Measurements from ENCODE around the gene NREP. TPM values are rescaled to one million over a fixed set of nuclear protein-coding genes. Genes with fewer than 3 reads are reported as not detected.
A peak's percentile ranks its signal among the peaks of the same experiment; 100 is the strongest.

The NREP gene
- total RNA-seq, 1 donor from 2014 or later = 756 TPM

DNA sequence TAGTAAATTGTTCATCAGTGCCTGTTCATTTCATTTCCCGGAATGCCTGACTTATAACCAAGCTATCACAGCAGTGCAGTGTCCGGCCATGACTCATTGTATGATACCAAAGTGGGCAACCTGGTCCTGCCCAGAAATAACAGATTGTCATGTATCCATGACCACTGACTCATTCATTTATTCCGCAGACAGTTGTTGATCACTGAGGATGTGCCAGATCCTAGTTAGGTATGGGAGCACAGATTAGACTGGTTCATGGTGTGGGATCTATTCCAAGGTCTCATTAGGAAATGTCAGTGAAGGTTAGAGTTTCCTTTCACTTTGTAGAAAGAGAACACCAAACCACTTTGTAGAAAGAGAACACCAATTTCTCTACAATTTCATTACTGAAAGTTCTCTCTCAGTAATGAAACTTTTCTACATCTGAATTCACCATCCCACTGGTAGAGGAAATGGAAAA is 8.7 kb downstream of the NREP start:
- no peak for DNase-seq (ENCODE audit: low spot score in 2 of 2, unreplicated experiment in 2 of 2)
- Mint-ChIP-seq H3K36me3 (peaks cover 46% of the 10 kb centered on the region), H3K9me3 (peaks cover 7% of the 10 kb centered on the region), H3K27ac (peak overlapping the region; percentile 69), H3K4me3 (no peak overlapping the region), H3K4me1 (peaks cover 79% of the 10 kb centered on the region), H3K27me3 (ENCODE audit: low read depth) (no peaks in the 10 kb centered on the region)
- TF ChIP-seq, protein P1, sequence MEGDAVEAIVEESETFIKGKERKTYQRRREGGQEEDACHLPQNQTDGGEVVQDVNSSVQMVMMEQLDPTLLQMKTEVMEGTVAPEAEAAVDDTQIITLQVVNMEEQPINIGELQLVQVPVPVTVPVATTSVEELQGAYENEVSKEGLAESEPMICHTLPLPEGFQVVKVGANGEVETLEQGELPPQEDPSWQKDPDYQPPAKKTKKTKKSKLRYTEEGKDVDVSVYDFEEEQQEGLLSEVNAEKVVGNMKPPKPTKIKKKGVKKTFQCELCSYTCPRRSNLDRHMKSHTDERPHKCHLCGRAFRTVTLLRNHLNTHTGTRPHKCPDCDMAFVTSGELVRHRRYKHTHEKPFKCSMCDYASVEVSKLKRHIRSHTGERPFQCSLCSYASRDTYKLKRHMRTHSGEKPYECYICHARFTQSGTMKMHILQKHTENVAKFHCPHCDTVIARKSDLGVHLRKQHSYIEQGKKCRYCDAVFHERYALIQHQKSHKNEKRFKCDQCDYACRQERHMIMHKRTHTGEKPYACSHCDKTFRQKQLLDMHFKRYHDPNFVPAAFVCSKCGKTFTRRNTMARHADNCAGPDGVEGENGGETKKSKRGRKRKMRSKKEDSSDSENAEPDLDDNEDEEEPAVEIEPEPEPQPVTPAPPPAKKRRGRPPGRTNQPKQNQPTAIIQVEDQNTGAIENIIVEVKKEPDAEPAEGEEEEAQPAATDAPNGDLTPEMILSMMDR (IDR thresholded peaks at IDR 0.05; ENCODE audit: unreplicated experiment) = no peak

DNA sequence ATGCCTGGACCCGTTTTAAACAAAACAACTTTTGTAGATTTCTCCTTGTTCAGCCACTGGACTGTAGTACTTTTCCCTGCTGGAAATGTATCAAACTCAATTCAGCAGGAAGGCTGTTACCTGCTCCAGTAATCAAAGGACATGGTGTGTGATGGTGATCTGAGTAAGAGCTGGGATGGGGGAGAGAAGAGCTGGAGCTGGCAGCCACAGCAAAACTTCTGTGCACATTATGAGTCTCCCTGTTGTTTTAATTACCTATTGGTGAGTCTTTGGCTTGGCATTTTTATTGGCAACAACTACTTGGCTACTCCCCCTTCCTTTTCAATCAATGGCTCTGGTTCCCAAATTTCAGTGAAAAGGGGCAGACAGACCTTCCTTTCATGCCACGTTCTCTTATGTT is 9.7 kb downstream of the NREP start:
- peaks cover 6% of the 10 kb centered on the region for H3K9me3 Mint-ChIP-seq
- peaks cover 40% of the 10 kb centered on the region for H3K36me3 Mint-ChIP-seq
- peak overlapping the region; percentile 69 for H3K27ac Mint-ChIP-seq
- TF ChIP-seq, protein P1 (IDR thresholded peaks at IDR 0.05; ENCODE audit: unreplicated experiment) = no peak
- DNase-seq (ENCODE audit: low spot score in 2 of 2, unreplicated experiment in 2 of 2) = no peak
- no peaks in the 10 kb centered on the region for H3K27me3 Mint-ChIP-seq (ENCODE audit: low read depth)
- H3K4me1 Mint-ChIP-seq = peaks cover 80% of the 10 kb centered on the region
- no peak overlapping the region for H3K4me3 Mint-ChIP-seq

DNA sequence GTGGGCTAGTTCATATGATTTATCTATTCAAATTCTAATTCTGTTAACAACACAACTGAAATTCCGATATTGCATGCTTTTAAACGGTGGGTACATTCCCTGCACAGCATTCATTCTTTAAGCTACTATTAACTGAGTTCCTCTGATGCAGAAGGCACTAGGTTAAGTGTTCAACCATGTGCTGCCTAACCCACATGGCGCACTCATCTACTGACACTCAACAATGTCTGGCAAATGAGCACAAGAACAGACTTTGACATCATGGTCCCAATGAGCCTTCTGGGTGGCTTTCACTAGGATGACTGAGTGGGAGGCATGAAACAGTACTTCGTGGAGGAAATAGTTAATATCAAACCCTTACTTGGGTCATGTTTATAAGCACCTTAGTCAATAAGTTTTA is 10.2 kb downstream of the NREP start:
- TF ChIP-seq, protein P1 (IDR thresholded peaks at IDR 0.05; ENCODE audit: unreplicated experiment) = no peak
- Mint-ChIP-seq H3K36me3 (peaks cover 36% of the 10 kb centered on the region), H3K4me3 (no peak overlapping the region), H3K27me3 (ENCODE audit: low read depth) (no peaks in the 10 kb centered on the region), H3K9me3 (peaks cover 4% of the 10 kb centered on the region), H3K4me1 (peaks cover 83% of the 10 kb centered on the region), H3K27ac (peak overlapping the region; percentile 69)
- no peak for DNase-seq (ENCODE audit: low spot score in 2 of 2, unreplicated experiment in 2 of 2)

DNA sequence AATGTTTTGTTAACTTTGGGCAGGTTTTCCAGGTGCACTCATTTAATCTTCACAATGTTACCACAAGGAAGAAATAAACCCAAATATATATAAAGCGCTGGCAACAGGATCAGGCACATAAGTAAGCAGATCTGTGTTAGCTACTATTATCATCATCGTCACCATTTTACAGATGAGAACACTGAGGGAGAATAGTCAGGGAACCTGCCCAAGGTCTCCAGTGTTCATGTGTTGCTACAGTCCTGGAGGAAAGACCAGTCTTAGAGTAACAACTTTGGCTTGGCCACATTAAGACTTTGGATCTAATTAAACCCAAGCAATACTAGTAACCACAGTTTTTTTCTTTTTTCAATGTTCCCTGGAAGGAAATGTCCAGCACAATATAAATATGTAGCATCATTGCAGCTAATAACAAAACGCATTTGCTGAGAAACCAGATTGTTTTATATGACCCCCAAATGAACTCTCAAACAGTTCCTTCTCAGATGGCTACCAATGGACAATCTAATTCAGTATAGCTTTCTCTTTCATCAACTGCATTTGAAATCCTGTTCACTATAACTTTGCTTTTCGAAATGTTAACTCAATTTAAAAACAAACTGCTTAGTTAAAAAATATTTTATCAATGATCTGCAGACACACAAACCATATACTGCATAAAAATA is 11.8 kb downstream of the NREP start:
- Mint-ChIP-seq H3K27me3 (ENCODE audit: low read depth) (no peaks in the 10 kb centered on the region), H3K36me3 (peaks cover 26% of the 10 kb centered on the region), H3K9me3 (no peaks in the 10 kb centered on the region), H3K4me1 (peaks cover 96% of the 10 kb centered on the region), H3K4me3 (no peak overlapping the region), H3K27ac (peak overlapping the region; percentile 94)
- no peak for DNase-seq (ENCODE audit: low spot score in 2 of 2, unreplicated experiment in 2 of 2)
- TF ChIP-seq, protein P1 (IDR thresholded peaks at IDR 0.05; ENCODE audit: unreplicated experiment) = no peak

DNA sequence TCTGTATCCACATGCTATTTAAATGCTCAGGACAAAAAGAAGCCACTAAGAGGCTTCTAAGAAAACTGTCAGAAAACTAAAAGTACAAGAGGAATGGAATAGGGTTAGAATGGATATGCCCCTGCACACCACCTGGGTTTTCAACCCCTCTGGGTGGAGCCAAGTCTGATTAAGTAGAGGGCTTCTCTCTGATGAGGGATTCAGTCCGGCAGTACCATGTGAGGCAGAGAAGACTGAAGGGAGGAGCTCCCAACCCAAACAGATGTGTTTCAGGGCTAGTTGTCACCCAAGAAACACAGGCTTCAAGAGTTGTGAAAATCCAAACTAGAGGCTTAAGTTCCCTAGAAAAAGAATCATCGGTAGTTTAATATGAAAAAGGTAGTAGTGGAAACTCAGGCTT is 12.5 kb downstream of the NREP start:
- Mint-ChIP-seq H3K4me1 (peaks cover 94% of the 10 kb centered on the region), H3K9me3 (no peaks in the 10 kb centered on the region), H3K4me3 (peak overlapping the region; percentile 25), H3K36me3 (peaks cover 19% of the 10 kb centered on the region), H3K27me3 (ENCODE audit: low read depth) (no peaks in the 10 kb centered on the region), H3K27ac (peak overlapping the region; percentile 94)
- TF ChIP-seq, protein P1 (IDR thresholded peaks at IDR 0.05; ENCODE audit: unreplicated experiment) = no peak
- DNase-seq (ENCODE audit: low spot score in 2 of 2, unreplicated experiment in 2 of 2) = no peak
